PC-9 (cell line): ENCODE measurements around the gene TAMALIN. TPM values are rescaled to one million over a fixed set of nuclear protein-coding genes. Genes with fewer than 3 reads are reported as not detected.

Source experiments
- BruUV-seq: library from RNA; stranded (reverse); fragments of 400-500 nt; replicated peaks from 2 replicates; lab custom pipeline; 2021; lab: Mats Ljungman, UMichigan
- CTCF ChIA-PET: fragments of 300-600 bp; sonication (Branson Sonifier 250); formaldehyde crosslinking; loops from one replicate; lab custom pipeline; 2022; ENCODE audit warnings: antibody characterized with exemption; lab: Charles Lee
- POLR2A ChIA-PET: fragments of 300-600 bp; sonication (Branson Sonifier 250); formaldehyde crosslinking; loops from one replicate; lab custom pipeline; 2022; ENCODE audit warnings: antibody characterized with exemption; ENCODE audit not compliant: unreplicated experiment; lab: Charles Lee
- DNase-seq, 2 experiments: peaks; one replicate each; pipeline versions ENCODE4 v3.0.0 to v3.0.0-alpha.2; 2015 to 2022; ENCODE audit warnings: mixed read lengths in 1 of 2
- H2AFZ ChIP-seq: fragments of 200-600 bp; sonication (generic); 2 replicates; pipeline ENCODE4 v1.8.1; 2017; ENCODE audit warnings: antibody characterized with exemption
- H3F3A ChIP-seq: fragments of 200-600 bp; sonication (generic); 2 replicates; pipeline ENCODE4 v1.8.1; 2017; ENCODE audit warnings: antibody characterized with exemption, mild to moderate bottlenecking, low read depth; ENCODE audit not compliant: insufficient read depth
- H3K27ac ChIP-seq: fragments of 200-600 bp; sonication (generic); 2 replicates; pipeline ENCODE4 v1.6.1; 2016; ENCODE audit warnings: mixed run types
- H3K27me3 ChIP-seq: fragments of 200-600 bp; sonication (generic); 2 replicates; pipeline ENCODE4 v1.6.1; 2016; ENCODE audit warnings: low read depth, mixed run types; ENCODE audit not compliant: insufficient read depth
- H3K36me3 ChIP-seq: fragments of 200-600 bp; sonication (generic); 2 replicates; pipeline ENCODE4 v1.6.1; 2016; ENCODE audit warnings: low read depth, mixed run types
- H3K4me1 ChIP-seq: fragments of 200-600 bp; sonication (generic); replicated peaks from 2 replicates; pipeline ENCODE4 v1.6.1; 2016; ENCODE audit warnings: mixed run types; ENCODE audit not compliant: insufficient read depth
- H3K4me2 ChIP-seq: fragments of 200-600 bp; sonication (generic); 2 replicates; pipeline ENCODE4 v1.6.1; 2017; ENCODE audit warnings: mixed run types
- H3K4me3 ChIP-seq: fragments of 200-600 bp; sonication (generic); 2 replicates; pipeline ENCODE4 v1.6.1; 2016; ENCODE audit warnings: mixed run types
- H3K79me2 ChIP-seq: fragments of 200-600 bp; sonication (generic); 2 replicates; pipeline ENCODE4 v1.6.1; 2017; ENCODE audit warnings: low read depth, mixed run types
- H3K9me2 ChIP-seq: fragments of 200-600 bp; sonication (generic); 2 replicates; pipeline ENCODE4 v1.8.1; 2017; ENCODE audit warnings: mild to moderate bottlenecking; ENCODE audit not compliant: insufficient read depth
- H3K9me3 ChIP-seq: fragments of 200-600 bp; sonication (generic); 2 replicates; pipeline ENCODE4 v1.8.1; 2016; ENCODE audit warnings: low read depth; ENCODE audit not compliant: insufficient read depth
- H4K20me1 ChIP-seq: fragments of 200-600 bp; sonication (generic); 2 replicates; pipeline ENCODE4 v1.8.1; 2017; ENCODE audit not compliant: insufficient read depth
- EZH2 ChIP-seq: fragments of 200-600 bp; sonication (generic); IDR thresholded peaks from 2 replicates; pipeline ENCODE4 v1.8.0; 2017; ENCODE audit warnings: antibody characterized with exemption, low read depth
- intact Hi-C: fragments of 100-400 bp; cut with micrococcal nuclease; formaldehyde crosslinking; loops from one replicate; pipeline ENCODE4 v1.10.0; 2022; ENCODE audit not compliant: unreplicated experiment
- total RNA-seq: library from RNA; stranded (reverse); gene quantifications from 2 replicates; pipeline ENCODE4 v1.2.3, GENCODE V29; 2021
- TF ChIP-seq, protein P1 (sequence below): fragments of 200-600 bp; sonication (generic); conservative IDR thresholded peaks from 2 replicates; pipeline ENCODE4 v1.6.1; 2017; ENCODE audit warnings: mixed run types, antibody characterized with exemption, mild to moderate bottlenecking, moderate library complexity

TAMALIN gene
- total RNA-seq, 1 experiment from 2014 or later: not detected

DNA sequence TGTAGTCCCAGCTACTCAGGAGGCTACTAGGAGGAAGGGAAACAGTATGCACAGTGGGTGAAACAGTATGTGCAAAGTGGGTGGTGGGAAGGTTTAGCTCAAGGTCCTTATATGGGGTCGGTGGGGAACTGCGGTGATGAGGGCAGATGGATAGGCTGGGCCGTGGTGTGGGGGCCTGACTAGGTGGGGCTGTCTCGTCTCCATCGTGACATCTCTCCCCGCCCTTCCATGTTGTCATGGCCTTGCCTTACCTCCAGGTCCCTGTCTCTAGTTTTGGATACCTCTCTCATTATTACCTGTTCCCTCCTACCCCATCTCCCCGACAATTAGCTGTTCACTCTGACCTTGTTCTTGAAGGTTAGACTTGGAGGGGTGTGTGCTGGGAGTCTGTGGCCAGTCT lies 40.1 kb downstream of the TAMALIN start:
- peaks cover 25% of the 10 kb centered on the region for H3F3A ChIP-seq
- BruUV-seq: no TSS peak
- no peak for DNase-seq
- intact Hi-C loops: no loop called here
- no peaks in the 10 kb centered on the region for H3K36me3 ChIP-seq
- ChIA-PET POLR2A (no interaction called here), CTCF (interaction anchor here (1.2 kb wide), 1 partner anchor 21 kb away, joined by 4 read pairs; no protein-coding TSS in a partner anchor)
- no peak overlapping the region for H2AFZ ChIP-seq
- no peaks in the 10 kb centered on the region for H3K9me2 ChIP-seq
- no peaks in the 10 kb centered on the region for H4K20me1 ChIP-seq
- H3K4me3 ChIP-seq: no peak overlapping the region
- H3K9me3 ChIP-seq: no peaks in the 10 kb centered on the region
- H3K27ac ChIP-seq: no peak overlapping the region
- no peaks in the 10 kb centered on the region for H3K27me3 ChIP-seq
- TF ChIP-seq, protein P1, sequence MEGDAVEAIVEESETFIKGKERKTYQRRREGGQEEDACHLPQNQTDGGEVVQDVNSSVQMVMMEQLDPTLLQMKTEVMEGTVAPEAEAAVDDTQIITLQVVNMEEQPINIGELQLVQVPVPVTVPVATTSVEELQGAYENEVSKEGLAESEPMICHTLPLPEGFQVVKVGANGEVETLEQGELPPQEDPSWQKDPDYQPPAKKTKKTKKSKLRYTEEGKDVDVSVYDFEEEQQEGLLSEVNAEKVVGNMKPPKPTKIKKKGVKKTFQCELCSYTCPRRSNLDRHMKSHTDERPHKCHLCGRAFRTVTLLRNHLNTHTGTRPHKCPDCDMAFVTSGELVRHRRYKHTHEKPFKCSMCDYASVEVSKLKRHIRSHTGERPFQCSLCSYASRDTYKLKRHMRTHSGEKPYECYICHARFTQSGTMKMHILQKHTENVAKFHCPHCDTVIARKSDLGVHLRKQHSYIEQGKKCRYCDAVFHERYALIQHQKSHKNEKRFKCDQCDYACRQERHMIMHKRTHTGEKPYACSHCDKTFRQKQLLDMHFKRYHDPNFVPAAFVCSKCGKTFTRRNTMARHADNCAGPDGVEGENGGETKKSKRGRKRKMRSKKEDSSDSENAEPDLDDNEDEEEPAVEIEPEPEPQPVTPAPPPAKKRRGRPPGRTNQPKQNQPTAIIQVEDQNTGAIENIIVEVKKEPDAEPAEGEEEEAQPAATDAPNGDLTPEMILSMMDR: no peak
- TF ChIP-seq EZH2: no peak
- H3K4me1 ChIP-seq: peaks cover 26% of the 10 kb centered on the region
- H3K4me2 ChIP-seq: no peak overlapping the region
- no peaks in the 10 kb centered on the region for H3K79me2 ChIP-seq

- BruUV-seq: no TSS peak
- no peak overlapping the region for H2AFZ ChIP-seq
- H3K36me3 ChIP-seq: no peaks in the 10 kb centered on the region
- H3K27me3 ChIP-seq: no peaks in the 10 kb centered on the region
- peaks cover 27% of the 10 kb centered on the region for H3F3A ChIP-seq
- no peaks in the 10 kb centered on the region for H3K9me2 ChIP-seq
- H3K79me2 ChIP-seq: no peaks in the 10 kb centered on the region
- ChIA-PET CTCF (no interaction called here), POLR2A (interaction anchor here (0.6 kb wide), 1 partner anchor 22 kb away, joined by 3 read pairs; no protein-coding TSS in a partner anchor)
- peaks cover 26% of the 10 kb centered on the region for H3K4me1 ChIP-seq
- no peak for DNase-seq
- H3K9me3 ChIP-seq: no peaks in the 10 kb centered on the region
- no peak overlapping the region for H3K27ac ChIP-seq
- peak overlapping the region; percentile 99; the same call in 1 of the 2 replicates for H3K4me2 ChIP-seq
- intact Hi-C loops: no loop called here
- H4K20me1 ChIP-seq: no peaks in the 10 kb centered on the region
- no peak overlapping the region for H3K4me3 ChIP-seq
- TF ChIP-seq, protein P1: no peak
- no peak for TF ChIP-seq EZH2
Observed at GRCh38 chr12:52049286-52049685, 42.5 kb downstream of the TAMALIN start.

- POLR2A ChIA-PET: no interaction called here
- no peaks in the 10 kb centered on the region for H4K20me1 ChIP-seq
- TF ChIP-seq EZH2: no peak
- TF ChIP-seq, protein P1: no peak
- BruUV-seq: no TSS peak
- intact Hi-C loops: loop anchor here (2.0 kb wide), 1 partner anchor 13 kb away; no protein-coding TSS in a partner anchor
- H3K27ac ChIP-seq: no peak overlapping the region
- peak in 1 of 2 experiments; percentile 20 for DNase-seq
- peaks cover 27% of the 10 kb centered on the region for H3F3A ChIP-seq
- no peaks in the 10 kb centered on the region for H3K27me3 ChIP-seq
- H3K4me3 ChIP-seq: no peak overlapping the region
- H3K79me2 ChIP-seq: no peaks in the 10 kb centered on the region
- H3K9me3 ChIP-seq: no peaks in the 10 kb centered on the region
- no peak overlapping the region for H2AFZ ChIP-seq
- peak overlapping the region; percentile 99 for H3K4me2 ChIP-seq
- no peaks in the 10 kb centered on the region for H3K36me3 ChIP-seq
- CTCF ChIA-PET: no interaction called here
- no peaks in the 10 kb centered on the region for H3K9me2 ChIP-seq
- H3K4me1 ChIP-seq: peaks cover 26% of the 10 kb centered on the region
Observed at GRCh38 chr12:52049688-52050087, 42.9 kb downstream of the TAMALIN start.
